Measurements from ENCODE around the gene NAA80. TPM values are rescaled to one million over a fixed set of nuclear protein-coding genes. Genes with fewer than 3 reads are reported as not detected.

Gene NAA80
- total RNA-seq, 1 donor from 2014 or later: 8.5 TPM

DNA sequence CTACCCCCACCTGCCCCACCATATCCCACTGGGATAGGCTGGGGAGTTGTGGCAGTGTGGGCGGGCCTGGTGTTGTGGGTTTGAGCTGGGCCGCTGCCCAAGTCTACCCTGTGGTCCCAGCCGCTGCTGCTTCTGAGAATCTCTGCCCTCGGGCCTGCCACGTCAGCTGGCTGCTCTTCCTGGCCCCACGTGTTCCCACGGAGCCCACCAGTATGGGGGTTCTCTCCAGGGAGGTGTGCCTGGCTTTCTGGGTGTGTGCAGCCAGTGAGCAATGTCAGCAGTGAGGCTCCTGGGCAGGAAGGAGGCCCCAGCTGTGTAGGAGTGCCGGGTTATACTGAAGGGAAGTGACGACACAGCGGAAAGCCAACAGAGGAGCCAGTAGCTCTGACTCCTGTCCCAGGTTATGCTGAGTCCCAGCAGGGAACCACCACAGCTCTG, 52.7 kb downstream of the NAA80 start:
- TF ChIP-seq, protein P1, sequence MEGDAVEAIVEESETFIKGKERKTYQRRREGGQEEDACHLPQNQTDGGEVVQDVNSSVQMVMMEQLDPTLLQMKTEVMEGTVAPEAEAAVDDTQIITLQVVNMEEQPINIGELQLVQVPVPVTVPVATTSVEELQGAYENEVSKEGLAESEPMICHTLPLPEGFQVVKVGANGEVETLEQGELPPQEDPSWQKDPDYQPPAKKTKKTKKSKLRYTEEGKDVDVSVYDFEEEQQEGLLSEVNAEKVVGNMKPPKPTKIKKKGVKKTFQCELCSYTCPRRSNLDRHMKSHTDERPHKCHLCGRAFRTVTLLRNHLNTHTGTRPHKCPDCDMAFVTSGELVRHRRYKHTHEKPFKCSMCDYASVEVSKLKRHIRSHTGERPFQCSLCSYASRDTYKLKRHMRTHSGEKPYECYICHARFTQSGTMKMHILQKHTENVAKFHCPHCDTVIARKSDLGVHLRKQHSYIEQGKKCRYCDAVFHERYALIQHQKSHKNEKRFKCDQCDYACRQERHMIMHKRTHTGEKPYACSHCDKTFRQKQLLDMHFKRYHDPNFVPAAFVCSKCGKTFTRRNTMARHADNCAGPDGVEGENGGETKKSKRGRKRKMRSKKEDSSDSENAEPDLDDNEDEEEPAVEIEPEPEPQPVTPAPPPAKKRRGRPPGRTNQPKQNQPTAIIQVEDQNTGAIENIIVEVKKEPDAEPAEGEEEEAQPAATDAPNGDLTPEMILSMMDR (IDR thresholded peaks at IDR 0.05; ENCODE audit: insufficient read depth, low read length, poor library complexity, severe bottlenecking): no peak
- Histone ChIP-seq H3K4me3 (ENCODE audit: low read depth, low read length) (no peak overlapping the region), H3K27me3 (ENCODE audit: control insufficient read depth, insufficient read depth, low read length) (no peaks in the 10 kb centered on the region), H3K36me3 (ENCODE audit: control insufficient read depth, insufficient read depth, low read length) (peaks cover 7% of the 10 kb centered on the region)
- peak; percentile 78 for DNase-seq (ENCODE audit: low read depth)

Other genes starting within 250 kb of the NAA80 start
- 84.5 and 94.1 TPM in 2 replicates for gene RBM5, start 210.5 kb downstream of the NAA80 start, total RNA-seq
- 79.8 and 85.4 TPM in 2 replicates for gene SEMA3F, start 144.1 kb downstream of the NAA80 start, total RNA-seq
- gene GNAT1, start 107.8 kb downstream of the NAA80 start, total RNA-seq: not detected in 2 replicates
- gene SLC38A3, start 94.1 kb downstream of the NAA80 start, total RNA-seq: 0.13 and 0.48 TPM in 2 replicates
- gene GNAI2, start 63.2 kb downstream of the NAA80 start, total RNA-seq: 208 and 221 TPM in 2 replicates
- gene SEMA3B, start 30.3 kb downstream of the NAA80 start, total RNA-seq: 17.9 and 18.4 TPM in 2 replicates
- gene LSMEM2, start 20.3 kb downstream of the NAA80 start, total RNA-seq: not detected in 2 replicates
- 77.7 and 113 TPM in 2 replicates for gene IFRD2, start 7.0 kb downstream of the NAA80 start, total RNA-seq
- gene HYAL3, start within 50 bp of the NAA80 start, total RNA-seq: 7.6 and 7.9 TPM in 2 replicates
- gene HYAL1, start 4.2 kb upstream of the NAA80 start, total RNA-seq: 0.14 TPM in 1 of 2 replicates, not detected in the other
- gene HYAL2, start 23.3 kb upstream of the NAA80 start, total RNA-seq: 89.3 and 104 TPM in 2 replicates
- 40.3 and 58.3 TPM in 2 replicates for gene TUSC2, start 28.8 kb upstream of the NAA80 start, total RNA-seq
- gene RASSF1, start 41.4 kb upstream of the NAA80 start, total RNA-seq: 16.6 and 19.9 TPM in 2 replicates
- 1.7 TPM in 1 of 2 replicates, not detected in the other for gene ZMYND10, start 46.3 kb upstream of the NAA80 start, total RNA-seq
- gene NPRL2, start 51.4 kb upstream of the NAA80 start, total RNA-seq: 18.0 and 19.0 TPM in 2 replicates
- 22.3 and 24.0 TPM in 2 replicates for gene CYB561D2, start 51.5 kb upstream of the NAA80 start, total RNA-seq
- gene TMEM115, start 60.1 kb upstream of the NAA80 start, total RNA-seq: 82.5 and 90.0 TPM in 2 replicates
- 0.21 and 0.55 TPM in 2 replicates for gene CACNA2D2, start 204.2 kb upstream of the NAA80 start, total RNA-seq